HepG2 (cell line): Measurements from ENCODE around the gene DCTN1. TPM values are rescaled to one million over a fixed set of nuclear protein-coding genes. Genes with fewer than 3 reads are reported as not detected.

Experiments
- AGO2 ChIP-seq: fragments of 200-400 bp; formaldehyde crosslinking; optimal IDR thresholded peaks from 2 replicates; pipeline ENCODE3; 2017; ENCODE audit warnings: mild to moderate bottlenecking, low read depth, low read length, moderate library complexity
- CSRNP2 ChIP-seq: sonication (generic); formaldehyde crosslinking; conservative IDR thresholded peaks from 2 replicates; pipeline ENCODE4 v1.8.0; 2022; ENCODE audit warnings: low read depth, missing genetic modification reagents
- ELK4 ChIP-seq: sonication (generic); formaldehyde crosslinking; IDR thresholded peaks from 2 replicates; pipeline ENCODE4 v1.9.0; 2021; ENCODE audit warnings: missing genetic modification reagents, borderline replicate concordance
- FOXK1 ChIP-seq: sonication (generic); formaldehyde crosslinking; IDR thresholded peaks from 2 replicates; pipeline ENCODE4 v1.4.0; 2020; ENCODE audit warnings: low read depth, missing genetic modification reagents, borderline replicate concordance
- GABPB1 ChIP-seq: IDR thresholded peaks from 2 replicates; pipeline ENCODE4 v1.6.1; 2016; ENCODE audit warnings: mild to moderate bottlenecking, missing genetic modification reagents, moderate library complexity, missing compliant biosample characterization
- GATA4 ChIP-seq: sonication (generic); IDR thresholded peaks from 2 replicates; pipeline ENCODE4 v1.6.1; 2016; ENCODE audit warnings: antibody characterized with exemption, low read depth, borderline replicate concordance
- KAT8 ChIP-seq: IDR thresholded peaks from 2 replicates; pipeline ENCODE4 v1.6.1; 2016; ENCODE audit warnings: missing genetic modification reagents, missing compliant biosample characterization
- MLXIP ChIP-seq: sonication (generic); formaldehyde crosslinking; IDR thresholded peaks from 2 replicates; pipeline ENCODE4 v1.9.0; 2021; ENCODE audit warnings: missing genetic modification reagents, borderline replicate concordance
- POLR2G ChIP-seq: fragments of 200-400 bp; formaldehyde crosslinking; IDR thresholded peaks from 2 replicates; pipeline ENCODE4 v1.6.1; 2018; ENCODE audit warnings: mild to moderate bottlenecking, low read depth, low read length, moderate library complexity
- SALL1 ChIP-seq: sonication (generic); formaldehyde crosslinking; IDR thresholded peaks from 2 replicates; pipeline ENCODE4 v1.8.0; 2022; ENCODE audit warnings: mild to moderate bottlenecking, missing genetic modification reagents
- SOX5 ChIP-seq: IDR thresholded peaks from 2 replicates; pipeline ENCODE4 v1.6.1; 2016; ENCODE audit warnings: borderline replicate concordance
- SOX6 ChIP-seq, 2 experiments: fragments of 450-650 bp in 1 of 2; sonication (generic) in 1 of 2; formaldehyde crosslinking in 1 of 2; IDR thresholded peaks; 2 replicates each; pipeline versions ENCODE4 v1.4.0 to v1.6.1; 2017 to 2020; ENCODE audit warnings: antibody characterized with exemption in 1 of 2, mild to moderate bottlenecking in 1 of 2, missing genetic modification reagents in 1 of 2
- TARDBP ChIP-seq: sonication (generic); formaldehyde crosslinking; IDR thresholded peaks from 2 replicates; pipeline ENCODE4 v1.8.0; 2022; ENCODE audit warnings: mild to moderate bottlenecking, missing genetic modification reagents
- TMF1 ChIP-seq: sonication (generic); formaldehyde crosslinking; IDR thresholded peaks from 2 replicates; pipeline ENCODE4 v1.8.1; 2022; ENCODE audit warnings: low read depth, missing genetic modification reagents
- YY1 ChIP-seq: IDR thresholded peaks from 2 replicates; pipeline ENCODE4 v1.6.1; 2011; ENCODE audit warnings: low read length, low read depth, moderate library complexity, mild to moderate bottlenecking; ENCODE audit not compliant: insufficient read depth, insufficient replicate concordance
- ZMAT5 ChIP-seq: sonication (generic); formaldehyde crosslinking; IDR thresholded peaks from 2 replicates; pipeline ENCODE4 v1.5.0; 2020; ENCODE audit warnings: mild to moderate bottlenecking, low read depth, missing genetic modification reagents, borderline replicate concordance
- ZNF280D ChIP-seq: sonication (generic); formaldehyde crosslinking; IDR thresholded peaks from 2 replicates; pipeline ENCODE4 v1.5.1; 2020; ENCODE audit warnings: mild to moderate bottlenecking, missing genetic modification reagents
- ZNF672 ChIP-seq: sonication (generic); formaldehyde crosslinking; IDR thresholded peaks from 2 replicates; pipeline ENCODE4 v1.8.1; 2022; ENCODE audit warnings: missing genetic modification reagents
- ZNF674 ChIP-seq: sonication (generic); formaldehyde crosslinking; IDR thresholded peaks from 2 replicates; pipeline ENCODE4 v1.5.0; 2020; ENCODE audit warnings: low read depth, mild to moderate bottlenecking, missing genetic modification reagents
- polyA plus RNA-seq, 8 experiments: library from polyadenylated mRNA; depleted of rRNA in 3 of 8; stranded (reverse) in 7 of 8; unstranded in 1 of 8; fragments of >200 nt; fragmentation: Illumina TruSeq in 4 of 8; extraction: Trizol in 4 of 8; gene quantifications; 2 replicates each; pipeline versions ENCODE4 v1.2.1 to v1.2.3, GENCODE V29; 2011 to 2016; ENCODE audit warnings: low read depth in 4 of 8, missing spikeins in 1 of 8, mixed read lengths in 1 of 8; ENCODE audit not compliant: insufficient read depth in 1 of 8
- total RNA-seq, 5 experiments: library from RNA; depleted of rRNA; stranded (reverse); fragments of >200 nt; fragmentation: Illumina TruSeq; extraction: Trizol; gene quantifications; 2 replicates each; pipeline ENCODE4 v1.2.3, GENCODE V29; 2016; ENCODE audit warnings: low read depth in 1 of 5

The DCTN1 gene
- total and polyA plus RNA-seq, 2 of the 13 experiments (the other 11 are each of a cell fraction or from before 2014, with no cell fraction given): 73.2 to 122 TPM

- TF ChIP-seq ELK4: no peak
- no peak for TF ChIP-seq GATA4
- TF ChIP-seq ZNF674 (CRISPR knock-in tag): no peak
- no peak for TF ChIP-seq ZMAT5
- no peak for TF ChIP-seq ZNF280D (CRISPR knock-in tag)
- TF ChIP-seq CSRNP2 (CRISPR knock-in tag): no peak
- peak; percentile 39 for TF ChIP-seq SOX5 (CRISPR knock-in tag)
- TF ChIP-seq AGO2: no peak
- TF ChIP-seq YY1: peak; percentile 28
- peak; percentile 79 for TF ChIP-seq SALL1 (CRISPR knock-in tag)
- TF ChIP-seq TARDBP (CRISPR knock-in tag): no peak
- no peak for TF ChIP-seq ZNF672 (CRISPR knock-in tag)
- TF ChIP-seq SOX6 (IDR thresholded peaks at IDR 0.05): no peak
- TF ChIP-seq SOX6 (CRISPR knock-in tag; IDR thresholded peaks at IDR 0.05): peak; percentile 48; the same call in 1 of the 2 replicates
- 0 out of 2 replicates have a peak, but pooled peaks have one; percentile 24 for TF ChIP-seq GABPB1 (CRISPR knock-in tag)
- no peak for TF ChIP-seq FOXK1 (CRISPR knock-in tag)
- no peak for TF ChIP-seq TMF1
- TF ChIP-seq KAT8 (CRISPR knock-in tag): no peak
- TF ChIP-seq POLR2G: no peak
- no peak for TF ChIP-seq MLXIP (CRISPR knock-in tag)
These were observed 33.0 kb upstream of the DCTN1 start (continued) for GRCh38 chr2:74413001-74413698.
